Testis (tissue), 2 donors: Measurements from ENCODE around the gene CUX1.

ENCODE experiments used
- POLR2A ChIP-seq: fragments of 450-650 bp; IDR thresholded peaks from one replicate; pipeline ENCODE4 v1.6.1; 2017; ENCODE audit warnings: antibody characterized with exemption, mild to moderate bottlenecking, moderate library complexity
- TF ChIP-seq, protein P1 (sequence below), 3 experiments: fragments of 450-650 bp in 2 of 3; fragments of 200-600 bp in 1 of 3; sonication (generic) in 1 of 3; IDR thresholded peaks; one replicate each; pipeline ENCODE4 v1.5.1; 2016 to 2019; ENCODE audit warnings: antibody characterized with exemption in 3 of 3, mild to moderate bottlenecking in 2 of 3, moderate library complexity in 1 of 3

DNA sequence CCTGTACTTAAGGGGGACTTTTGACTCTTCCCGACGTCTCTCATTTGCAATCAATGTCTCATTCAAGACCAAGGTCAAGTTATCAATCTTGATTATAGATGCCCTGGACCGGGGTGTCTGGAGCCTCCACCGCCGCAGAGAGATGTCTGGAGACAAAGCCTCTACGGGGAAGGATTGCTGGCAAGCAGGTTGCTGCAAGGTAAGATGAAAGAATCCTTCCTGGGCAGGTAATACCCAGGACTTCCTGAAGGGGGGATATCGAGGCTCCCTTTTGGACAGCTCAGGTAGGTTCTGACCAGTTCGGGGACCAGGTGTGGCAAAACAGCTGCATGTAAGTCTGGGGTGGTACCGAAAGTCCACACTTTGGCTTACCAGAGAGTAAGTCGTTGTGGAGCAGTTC is 12.5 kb upstream of the CUX1 start:
- TF ChIP-seq, protein P1, sequence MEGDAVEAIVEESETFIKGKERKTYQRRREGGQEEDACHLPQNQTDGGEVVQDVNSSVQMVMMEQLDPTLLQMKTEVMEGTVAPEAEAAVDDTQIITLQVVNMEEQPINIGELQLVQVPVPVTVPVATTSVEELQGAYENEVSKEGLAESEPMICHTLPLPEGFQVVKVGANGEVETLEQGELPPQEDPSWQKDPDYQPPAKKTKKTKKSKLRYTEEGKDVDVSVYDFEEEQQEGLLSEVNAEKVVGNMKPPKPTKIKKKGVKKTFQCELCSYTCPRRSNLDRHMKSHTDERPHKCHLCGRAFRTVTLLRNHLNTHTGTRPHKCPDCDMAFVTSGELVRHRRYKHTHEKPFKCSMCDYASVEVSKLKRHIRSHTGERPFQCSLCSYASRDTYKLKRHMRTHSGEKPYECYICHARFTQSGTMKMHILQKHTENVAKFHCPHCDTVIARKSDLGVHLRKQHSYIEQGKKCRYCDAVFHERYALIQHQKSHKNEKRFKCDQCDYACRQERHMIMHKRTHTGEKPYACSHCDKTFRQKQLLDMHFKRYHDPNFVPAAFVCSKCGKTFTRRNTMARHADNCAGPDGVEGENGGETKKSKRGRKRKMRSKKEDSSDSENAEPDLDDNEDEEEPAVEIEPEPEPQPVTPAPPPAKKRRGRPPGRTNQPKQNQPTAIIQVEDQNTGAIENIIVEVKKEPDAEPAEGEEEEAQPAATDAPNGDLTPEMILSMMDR (IDR thresholded peaks at IDR 0.05) = no peak
- no peak for TF ChIP-seq POLR2A
